HG03025 (cell line): ENCODE data around the gene CDX2.

ENCODE experiments used
- ATAC-seq: cut with Tn5 transposase; IDR thresholded peaks from one replicate; pipeline ENCODE4 v1.9.1; 2021; ENCODE audit warnings: mild to moderate bottlenecking, moderate library complexity; ENCODE audit not compliant: unreplicated experiment, low FRiP score

Gene CDX2

DNA sequence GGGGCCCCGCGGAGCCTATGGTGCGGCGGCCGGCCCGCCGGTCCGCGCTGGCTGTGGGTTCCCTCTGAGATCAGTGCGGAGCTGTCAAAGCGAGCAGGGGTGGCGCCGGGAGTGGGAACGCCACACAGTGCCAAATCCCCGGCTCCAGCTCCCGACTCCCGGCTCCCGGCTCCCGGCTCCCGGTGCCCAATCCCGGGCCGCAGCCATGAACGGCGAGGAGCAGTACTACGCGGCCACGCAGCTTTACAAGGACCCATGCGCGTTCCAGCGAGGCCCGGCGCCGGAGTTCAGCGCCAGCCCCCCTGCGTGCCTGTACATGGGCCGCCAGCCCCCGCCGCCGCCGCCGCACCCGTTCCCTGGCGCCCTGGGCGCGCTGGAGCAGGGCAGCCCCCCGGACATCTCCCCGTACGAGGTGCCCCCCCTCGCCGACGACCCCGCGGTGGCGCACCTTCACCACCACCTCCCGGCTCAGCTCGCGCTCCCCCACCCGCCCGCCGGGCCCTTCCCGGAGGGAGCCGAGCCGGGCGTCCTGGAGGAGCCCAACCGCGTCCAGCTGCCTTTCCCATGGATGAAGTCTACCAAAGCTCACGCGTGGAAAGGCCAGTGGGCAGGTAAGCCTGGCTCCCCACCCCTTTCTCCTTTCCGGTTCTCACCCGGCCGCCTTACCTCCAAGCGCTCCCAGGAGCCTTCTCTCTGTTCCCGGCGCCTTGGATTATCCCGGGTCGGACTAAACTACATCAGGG lies 49.0 kb downstream of the CDX2 start, which contains the start of gene PDX1:
TSS of gene PDX1 (plus strand) at position 67 of the 743 bp plus-strand sequence. CDS start at position 206, 139 bp downstream.
- ATAC-seq: no peak

- ATAC-seq: no peak
These were observed 49.5 kb downstream of the CDX2 start for GRCh38 chr13:27919659-27919933.

DNA sequence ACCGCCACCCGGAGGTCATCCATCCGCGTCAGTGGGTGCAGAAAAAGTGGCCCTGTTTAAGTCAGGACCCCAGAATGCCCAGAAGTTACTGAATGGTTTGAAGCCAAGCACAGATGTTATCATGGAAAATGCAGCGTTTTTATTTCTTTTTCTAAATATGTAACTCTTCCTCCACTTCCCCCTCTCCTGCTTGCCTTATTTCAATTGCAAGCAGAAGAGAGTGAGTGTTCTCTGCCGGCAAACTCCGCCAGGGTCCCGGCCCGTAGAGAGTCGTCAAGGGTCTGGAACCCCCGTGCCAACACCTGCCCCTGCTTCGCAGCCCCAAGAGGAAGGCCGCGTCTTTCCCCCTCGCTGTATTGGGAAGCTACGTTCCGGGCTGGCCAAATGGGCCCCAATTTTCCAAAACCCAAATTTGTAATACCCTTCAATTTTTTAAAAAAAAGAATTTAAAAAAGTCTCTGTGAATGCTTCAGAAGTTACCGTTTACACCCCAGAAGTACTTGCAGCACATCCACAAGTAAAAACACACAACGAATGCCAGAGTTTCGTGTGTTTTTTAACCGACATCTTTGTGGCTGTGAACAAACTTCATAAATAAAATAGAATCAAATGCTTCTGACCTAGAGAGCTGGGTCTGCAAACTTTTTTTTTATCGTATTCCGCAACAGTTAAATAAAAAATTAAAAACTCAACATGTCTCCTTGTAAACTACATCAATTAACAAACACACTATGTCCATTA lies 50.0 kb downstream of the CDX2 start:
- ATAC-seq: no peak

DNA sequence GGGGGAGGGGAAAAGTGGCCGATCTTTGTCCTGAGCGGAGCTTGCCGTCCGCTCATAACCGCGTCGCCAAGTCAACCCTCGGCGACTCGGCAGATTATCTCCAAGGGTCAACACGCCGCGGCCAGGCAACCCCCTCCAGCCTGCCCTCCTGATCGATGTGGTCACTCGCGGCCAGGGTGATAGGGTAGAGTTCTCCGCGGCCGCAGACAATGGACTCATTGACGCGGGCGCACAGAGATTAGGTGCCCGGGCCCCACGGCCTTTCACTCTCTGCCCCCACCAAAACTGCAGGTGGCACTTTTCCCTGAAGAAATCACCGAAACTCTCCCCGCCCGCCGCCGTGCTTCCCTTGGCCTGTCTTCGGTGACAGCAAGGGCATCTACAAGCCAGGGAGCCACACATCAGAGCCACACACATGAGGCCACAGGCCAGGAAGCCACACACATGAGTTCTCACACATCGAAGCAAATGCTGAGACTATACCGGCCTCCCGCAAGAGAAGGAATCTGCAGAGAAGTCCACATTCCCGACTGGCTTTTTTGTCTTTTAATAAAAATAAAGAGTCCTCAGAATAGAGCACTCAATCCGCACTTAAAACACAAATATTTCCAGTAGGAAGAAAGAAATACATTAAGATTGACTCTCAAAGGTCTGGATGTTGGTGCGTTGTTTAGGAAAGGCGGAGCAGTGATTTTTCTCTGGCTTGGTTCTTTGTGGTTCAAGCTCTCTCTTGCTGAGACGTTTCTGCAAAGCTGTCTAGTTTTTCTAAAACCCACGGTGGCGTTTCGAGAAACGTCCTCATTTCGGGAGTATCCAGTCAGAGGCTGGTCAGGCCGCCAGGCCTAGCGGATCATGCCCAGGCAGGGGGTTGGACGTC lies 50.8 kb downstream of the CDX2 start:
- no peak for ATAC-seq

DNA sequence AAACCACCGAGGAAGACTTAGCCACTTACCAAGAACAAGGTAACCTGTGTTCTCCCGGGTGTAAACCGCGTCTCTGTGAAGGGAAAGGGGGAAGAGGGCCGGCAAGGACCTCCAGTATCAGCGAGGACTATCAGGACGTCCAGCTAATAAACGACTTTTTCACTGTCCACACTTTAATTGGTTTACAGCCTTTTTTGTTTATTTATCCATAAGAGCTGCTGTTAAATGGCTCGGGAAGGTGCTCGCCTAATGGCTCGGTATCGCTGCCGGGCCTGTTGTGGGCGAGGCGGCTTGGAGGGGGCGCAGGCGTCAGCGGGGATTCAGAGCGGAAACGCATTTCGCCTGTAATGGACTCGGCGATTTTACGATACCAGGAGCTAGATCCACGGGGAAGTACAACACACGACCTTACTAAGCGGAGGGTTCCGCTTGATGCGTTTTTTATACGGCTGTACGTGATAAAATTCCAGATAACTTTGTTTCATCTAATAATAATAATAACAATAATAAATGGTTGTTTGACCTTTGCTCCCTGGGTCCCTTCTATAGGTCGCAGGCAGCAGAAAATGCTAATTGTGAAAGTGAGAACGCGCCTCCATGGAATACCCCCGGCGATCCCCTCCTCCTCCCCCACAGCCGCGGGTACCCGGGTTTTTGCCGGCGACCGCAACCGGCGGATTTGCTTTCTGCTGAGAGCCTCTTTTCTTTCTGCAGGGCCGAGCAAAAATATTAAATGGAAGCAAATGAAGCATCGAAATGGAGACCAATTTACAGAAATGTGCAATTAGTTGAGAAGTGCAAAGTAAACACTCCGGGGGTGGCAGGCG lies 51.8 kb downstream of the CDX2 start:
- no peak for ATAC-seq

GRCh38 chr13:27915301-27916207 lies 53.6 kb downstream of the CDX2 start:
- no peak for ATAC-seq

GRCh38 chr13:27913160-27913559 lies 56.0 kb downstream of the CDX2 start:
- no peak for ATAC-seq

GRCh38 chr13:27911521-27911920 lies 57.6 kb downstream of the CDX2 start:
- ATAC-seq: no peak
